ENCODE measurements around the gene PLEK. TPM values are rescaled to one million over a fixed set of nuclear protein-coding genes. Genes with fewer than 3 reads are reported as not detected.

PLEK gene
- total and polyA plus RNA-seq, 10 donors = 49.1 to 202 (median 101) TPM

- no peak for DNase-seq
- intact Hi-C loops (cut with DNase I; ENCODE audit: low total_unique reads) = no loop called here
- Histone ChIP-seq H3K27me3 (replicated peaks in 1 of 7) (peaks cover 0 to 7% (median 0%) of the 10 kb centered on the region in 7 donors), H3K4me3 (no peak overlapping the region), H3K4me1 (no peaks in the 10 kb centered on the region), H3K9me3 (no peaks in the 10 kb centered on the region), H3K36me3 (no peaks in the 10 kb centered on the region), H3K27ac (no peak overlapping the region)
- TF ChIP-seq POLR2AphosphoS5 (IDR thresholded peaks at IDR 0.05) = no peak
- TF ChIP-seq CTCF (IDR thresholded peaks at IDR 0.05 in 8 of 11, conservative IDR thresholded peaks at IDR 0.05 in 3 of 11) = no peak
- no peak for TF ChIP-seq POLR2A (IDR thresholded peaks at IDR 0.05)
- 68 to 79% (median 75%) methylated on average over 5 of the region's 5 CpGs for WGBS, 5 donors
These were observed 36.2 kb upstream of the PLEK start for GRCh38 chr2:68328901-68329300.

- intact Hi-C loops (cut with DNase I; ENCODE audit: low total_unique reads) = no loop called here
- no peak for TF ChIP-seq POLR2AphosphoS5 (IDR thresholded peaks at IDR 0.05)
- TF ChIP-seq POLR2A (IDR thresholded peaks at IDR 0.05) = no peak
- TF ChIP-seq CTCF (IDR thresholded peaks at IDR 0.05 in 8 of 11, conservative IDR thresholded peaks at IDR 0.05 in 3 of 11) = no peak
- 69 to 88% (median 71%) methylated on average over 2 of the region's 2 CpGs for WGBS, 5 donors
- Histone ChIP-seq H3K36me3 (no peaks in the 10 kb centered on the region), H3K9me3 (no peaks in the 10 kb centered on the region), H3K27ac (no peak overlapping the region), H3K4me1 (no peaks in the 10 kb centered on the region), H3K27me3 (replicated peaks in 1 of 7) (peaks cover 0 to 7% (median 0%) of the 10 kb centered on the region in 7 donors), H3K4me3 (no peak overlapping the region)
- DNase-seq = no peak
These were observed 34.4 kb upstream of the PLEK start for GRCh38 chr2:68330691-68331090.

DNA sequence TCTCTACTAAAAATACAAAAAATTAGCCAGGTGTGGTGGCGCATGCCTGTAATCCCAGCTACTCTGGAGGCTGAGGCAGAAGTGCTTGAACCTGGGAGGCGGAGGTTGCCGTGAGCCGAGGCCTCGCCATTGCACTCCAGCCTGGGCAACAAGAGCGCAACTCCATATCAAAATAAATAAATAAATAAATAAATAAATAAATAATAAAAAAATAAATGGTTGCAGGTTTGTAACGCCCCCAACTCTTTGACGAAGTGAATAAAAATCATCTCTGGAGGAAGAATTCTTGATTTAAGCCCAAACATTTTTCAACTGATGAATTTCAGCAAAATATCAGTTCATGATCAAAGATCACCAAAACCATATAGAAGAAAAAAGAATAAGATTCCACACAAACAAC is 32.1 kb upstream of the PLEK start:
- Histone ChIP-seq H3K9me3 (no peaks in the 10 kb centered on the region), H3K27me3 (replicated peaks in 1 of 7) (peaks cover 0 to 7% (median 0%) of the 10 kb centered on the region in 7 donors), H3K4me3 (no peak overlapping the region), H3K27ac (no peak overlapping the region), H3K4me1 (no peaks in the 10 kb centered on the region), H3K36me3 (no peaks in the 10 kb centered on the region)
- no peak for DNase-seq
- intact Hi-C loops (cut with DNase I; ENCODE audit: low total_unique reads) = no loop called here
- TF ChIP-seq CTCF (IDR thresholded peaks at IDR 0.05 in 8 of 11, conservative IDR thresholded peaks at IDR 0.05 in 3 of 11) (no peak), POLR2A (IDR thresholded peaks at IDR 0.05) (no peak), POLR2AphosphoS5 (IDR thresholded peaks at IDR 0.05) (no peak)
- WGBS, 5 donors = 84 to 94% (median 88%) methylated on average over 8 of the region's 8 CpGs

- Histone ChIP-seq H3K9me3 (no peaks in the 10 kb centered on the region), H3K4me3 (no peak overlapping the region), H3K27ac (no peak overlapping the region), H3K36me3 (no peaks in the 10 kb centered on the region), H3K27me3 (replicated peaks in 1 of 7) (peaks cover 0 to 7% (median 0%) of the 10 kb centered on the region in 7 donors), H3K4me1 (no peaks in the 10 kb centered on the region)
- 73 to 86% (median 79%) methylated on average over 3 of the region's 3 CpGs for WGBS, 5 donors
- TF ChIP-seq POLR2A (IDR thresholded peaks at IDR 0.05) (no peak), POLR2AphosphoS5 (IDR thresholded peaks at IDR 0.05) (no peak), CTCF (IDR thresholded peaks at IDR 0.05 in 8 of 11, conservative IDR thresholded peaks at IDR 0.05 in 3 of 11) (no peak)
- no peak for DNase-seq
- intact Hi-C loops (cut with DNase I; ENCODE audit: low total_unique reads) = no loop called here
These were observed 31.2 kb upstream of the PLEK start for GRCh38 chr2:68333931-68334330.

Measured in spleen (tissue), 11 donors.